VCaP (cell line): ENCODE measurements around the gene HHIP.

Experiments
- H3K27ac ChIP-seq: fragments of 450-650 bp; 2 replicates; pipeline ENCODE4 v1.5.1; 2017
- CTCF ChIP-seq: fragments of 450-650 bp; conservative IDR thresholded peaks from 2 replicates; pipeline ENCODE4 v1.5.1; 2017; ENCODE audit warnings: mild to moderate bottlenecking, moderate library complexity

Gene HHIP

GRCh38 chr4:144695721-144696120, 49.8 kb downstream of the HHIP start:
- H3K27ac ChIP-seq = no peak overlapping the region
- no peak for TF ChIP-seq CTCF

GRCh38 chr4:144696376-144696775, 50.4 kb downstream of the HHIP start:
- no peak for TF ChIP-seq CTCF
- H3K27ac ChIP-seq = no peak overlapping the region

GRCh38 chr4:144699565-144699964, 53.6 kb downstream of the HHIP start:
- no peak overlapping the region for H3K27ac ChIP-seq
- TF ChIP-seq CTCF = no peak

- TF ChIP-seq CTCF = no peak
These were observed 55.8 kb downstream of the HHIP start for GRCh38 chr4:144701683-144702233.

GRCh38 chr4:144703494-144703893, 57.5 kb downstream of the HHIP start:
- no peak overlapping the region for H3K27ac ChIP-seq
- TF ChIP-seq CTCF = no peak

More at GRCh38 chr4:144701683-144702233, 55.8 kb downstream of the HHIP start:
- no peak overlapping the region for H3K27ac ChIP-seq

- no peak for TF ChIP-seq CTCF
- H3K27ac ChIP-seq = no peak overlapping the region
These were observed 59.9 kb downstream of the HHIP start for GRCh38 chr4:144705601-144706590.

GRCh38 chr4:144709159-144709558, 63.2 kb downstream of the HHIP start:
- H3K27ac ChIP-seq = no peak overlapping the region
- no peak for TF ChIP-seq CTCF
